ENCODE measurements around the gene SAMSN1.
A peak's percentile ranks its signal among the peaks of the same experiment; 100 is the strongest.

Gene SAMSN1

GRCh38 chr21:14545906-14546480, at the start of gene SAMSN1:
SAMSN1 (minus strand) TSS chr21:14546315; CDS start chr21:14546261, 54 bp downstream.
- DNase-seq, result peak; percentile 85

GRCh38 chr21:14595449-14595848, 49.3 kb upstream of the SAMSN1 start:
- no peak for DNase-seq

GRCh38 chr21:14594967-14595366, 48.9 kb upstream of the SAMSN1 start:
- no peak for DNase-seq

- DNase-seq, result no peak
Measured at GRCh38 chr21:14593230-14593629, 47.1 kb upstream of the SAMSN1 start.

- no peak for DNase-seq
Measured at GRCh38 chr21:14592296-14593000, 46.3 kb upstream of the SAMSN1 start.

- DNase-seq, result peak; percentile 77
Measured at GRCh38 chr21:14591882-14592281, 45.8 kb upstream of the SAMSN1 start.

- DNase-seq, result no peak
Measured at GRCh38 chr21:14591377-14591776, 45.3 kb upstream of the SAMSN1 start.

- no peak for DNase-seq
Measured at GRCh38 chr21:14589855-14590563, 43.9 kb upstream of the SAMSN1 start.

- DNase-seq, result no peak
Measured at GRCh38 chr21:14587266-14587665, 41.2 kb upstream of the SAMSN1 start.

GRCh38 chr21:14585122-14585521, 39.0 kb upstream of the SAMSN1 start:
- DNase-seq, result no peak

- DNase-seq, result no peak
Measured at GRCh38 chr21:14584357-14585095, 38.4 kb upstream of the SAMSN1 start.

- no peak for DNase-seq
Measured at GRCh38 chr21:14583629-14584255, 37.6 kb upstream of the SAMSN1 start.

- DNase-seq, result no peak
Measured at GRCh38 chr21:14582934-14583628, 37.0 kb upstream of the SAMSN1 start.

- no peak for DNase-seq
Measured at GRCh38 chr21:14581902-14582457, 35.9 kb upstream of the SAMSN1 start.

GRCh38 chr21:14573244-14573643, 27.1 kb upstream of the SAMSN1 start:
- DNase-seq, result no peak

- DNase-seq, result no peak
Measured at GRCh38 chr21:14572204-14572780, 26.2 kb upstream of the SAMSN1 start.

- no peak for DNase-seq
Measured at GRCh38 chr21:14569868-14570267, 23.8 kb upstream of the SAMSN1 start.

GRCh38 chr21:14569026-14569621, 23.0 kb upstream of the SAMSN1 start:
- DNase-seq, result no peak

- no peak for DNase-seq
Measured at GRCh38 chr21:14567331-14568279, 21.5 kb upstream of the SAMSN1 start.

- no peak for DNase-seq
Measured at GRCh38 chr21:14566894-14567293, 20.8 kb upstream of the SAMSN1 start.
